Stomach (tissue), 9 donors: Measurements from ENCODE around the gene C20orf204. TPM values are rescaled to one million over a fixed set of nuclear protein-coding genes. Genes with fewer than 3 reads are reported as not detected.
"Not testable (repeated sequence)": the region's sequence is repeated elsewhere in the genome, so short reads cannot be mapped to it uniquely, and the experiment has no call there.

Experiments used
- DNase-seq, 2 donors: peaks; one replicate each; pipeline versions ENCODE4 v3.0.0 to v3.0.0-alpha.2; 2013 to 2019
- H3K27ac ChIP-seq, 5 donors: fragments of 200-600 bp in 4 of 5; sonication (generic) in 4 of 5; one replicate each; pipeline ENCODE4 v1.5.1; 2013 to 2019; ENCODE audit warnings: mild to moderate bottlenecking in 1 of 5, moderate library complexity in 1 of 5
- H3K27me3 ChIP-seq, 3 donors: fragments of 200-600 bp; sonication (generic); one replicate each; pipeline ENCODE4 v1.5.1; 2017 to 2019; ENCODE audit warnings: mixed run types in 1 of 3
- H3K36me3 ChIP-seq, 4 donors: fragments of 200-600 bp; sonication (generic); 1 replicate in 3 of 4; 2 replicates in 1 of 4; pipeline ENCODE4 v1.5.1; 2016 to 2019
- H3K4me1 ChIP-seq, 4 donors: fragments of 200-600 bp; sonication (generic); one replicate each; pipeline ENCODE4 v1.5.1; 2016 to 2019
- H3K4me3 ChIP-seq, 4 donors: fragments of 200-600 bp; sonication (generic) in 3 of 4; one replicate each; pipeline ENCODE4 v1.5.1; 2016 to 2019; ENCODE audit warnings: mild to moderate bottlenecking in 1 of 4
- H3K9me3 ChIP-seq, 4 donors: fragments of 200-600 bp; sonication (generic); one replicate each; pipeline ENCODE4 v1.5.1; 2016 to 2019
- EP300 ChIP-seq: sonication (generic); formaldehyde crosslinking; IDR thresholded peaks from one replicate; pipeline ENCODE4 v1.6.1; 2017; ENCODE audit warnings: antibody characterized with exemption
- POLR2A ChIP-seq, 4 donors: fragments of 450-650 bp; IDR thresholded peaks; one replicate each; pipeline ENCODE4 v1.6.1; 2016; ENCODE audit warnings: antibody characterized with exemption in 4 of 4, control low read depth in 2 of 4, mild to moderate bottlenecking in 1 of 4, moderate library complexity in 1 of 4
- POLR2AphosphoS5 ChIP-seq, 3 donors: sonication (generic); formaldehyde crosslinking; IDR thresholded peaks; one replicate each; pipeline ENCODE4 v1.6.1; 2016; ENCODE audit warnings: antibody characterized with exemption in 3 of 3
- WGBS, 5 donors: extraction: QIAGEN DNeasy Blood & Tissue Kit in 3 of 5; methylation state at CpG; one replicate each; pipeline versions ENCODE4 v1.1.5 to v1.1.7; 2013 to 2018; 5-methylcytosine and 5-hydroxymethylcytosine counted together
- intact Hi-C: fragments of 100-400 bp; cut with DNase I; formaldehyde crosslinking; loops from one replicate; pipeline ENCODE4 v1.15.1; 2023; ENCODE audit warnings: low total_unique reads
- polyA plus RNA-seq, 3 donors: library from polyadenylated mRNA; stranded (reverse); fragments of 200-250 nt; gene quantifications; one replicate each; pipeline ENCODE4 v1.2.3, GENCODE V29; 2013
- total RNA-seq, 5 donors: library from RNA; depleted of rRNA; stranded (reverse); fragments of >200 nt; gene quantifications; one replicate each; pipeline versions ENCODE4 v1.1.0 to v1.2.3, GENCODE V29; 2014 to 2016
- TF ChIP-seq, protein P1 (sequence below), 7 experiments: fragments of 450-650 bp in 4 of 7; fragments of 200-600 bp in 3 of 7; sonication (generic) in 3 of 7; IDR thresholded peaks; one replicate each; pipeline ENCODE4 v1.5.1; 2016 to 2019; ENCODE audit warnings: antibody characterized with exemption in 7 of 7, control low read depth in 2 of 7, mild to moderate bottlenecking in 1 of 7
- donor health status: healthy with polysubstance abuse.
- donor health status: Bipolar disorder and iron deficiency.
- donor health status: healthy.

Gene C20orf204
- total and polyA plus RNA-seq, 8 donors, result 0.62 to 3.4 (median 1.5) TPM; not detected in 4

DNA sequence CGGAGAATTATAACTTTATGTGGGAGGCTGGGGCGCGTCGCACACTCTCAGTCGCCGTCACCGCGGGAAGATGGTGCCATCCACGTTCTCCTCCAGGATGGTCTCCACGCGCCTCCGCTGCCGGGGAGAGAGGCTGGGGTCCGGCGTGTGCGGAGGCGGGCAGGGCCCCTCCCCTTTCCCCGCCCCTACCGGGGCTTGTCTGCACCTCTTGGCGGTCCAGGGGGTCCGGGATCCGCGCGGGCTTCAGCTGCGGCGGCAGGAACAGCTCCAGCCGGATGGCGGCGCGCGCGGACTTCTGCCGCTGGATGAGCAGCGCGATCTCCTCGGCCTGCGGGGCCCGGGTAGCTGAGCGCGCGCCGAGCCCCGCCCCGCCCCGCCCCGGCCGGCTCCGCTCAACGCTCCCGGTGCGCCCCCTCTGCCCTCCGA is 47.4 kb downstream of the C20orf204 start:
- TF ChIP-seq EP300, result no peak
- TF ChIP-seq POLR2AphosphoS5 (IDR thresholded peaks at IDR 0.05), result no peak
- TF ChIP-seq, protein P1, sequence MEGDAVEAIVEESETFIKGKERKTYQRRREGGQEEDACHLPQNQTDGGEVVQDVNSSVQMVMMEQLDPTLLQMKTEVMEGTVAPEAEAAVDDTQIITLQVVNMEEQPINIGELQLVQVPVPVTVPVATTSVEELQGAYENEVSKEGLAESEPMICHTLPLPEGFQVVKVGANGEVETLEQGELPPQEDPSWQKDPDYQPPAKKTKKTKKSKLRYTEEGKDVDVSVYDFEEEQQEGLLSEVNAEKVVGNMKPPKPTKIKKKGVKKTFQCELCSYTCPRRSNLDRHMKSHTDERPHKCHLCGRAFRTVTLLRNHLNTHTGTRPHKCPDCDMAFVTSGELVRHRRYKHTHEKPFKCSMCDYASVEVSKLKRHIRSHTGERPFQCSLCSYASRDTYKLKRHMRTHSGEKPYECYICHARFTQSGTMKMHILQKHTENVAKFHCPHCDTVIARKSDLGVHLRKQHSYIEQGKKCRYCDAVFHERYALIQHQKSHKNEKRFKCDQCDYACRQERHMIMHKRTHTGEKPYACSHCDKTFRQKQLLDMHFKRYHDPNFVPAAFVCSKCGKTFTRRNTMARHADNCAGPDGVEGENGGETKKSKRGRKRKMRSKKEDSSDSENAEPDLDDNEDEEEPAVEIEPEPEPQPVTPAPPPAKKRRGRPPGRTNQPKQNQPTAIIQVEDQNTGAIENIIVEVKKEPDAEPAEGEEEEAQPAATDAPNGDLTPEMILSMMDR (IDR thresholded peaks at IDR 0.05), result peak in 4 of 7 experiments; percentile 17 to 62 (median 52)
- peak overlapping the region; percentile 53 to 86 (median 64) for H3K4me3 ChIP-seq
- peaks cover 3 to 52% (median 31%) of the 10 kb centered on the region in 3 donors for H3K27me3 ChIP-seq
- H3K9me3 ChIP-seq, result peaks cover 0 to 5% (median 0%) of the 10 kb centered on the region in 4 donors
- H3K36me3 ChIP-seq, result no peaks in the 10 kb centered on the region
- 0 to 3% (median 1%) methylated on average over 6 to 52 of the region's 52 CpGs for WGBS, 5 donors
- H3K27ac ChIP-seq, result peak overlapping the region in 1 of 5 donors; percentile 13
- peak; percentile 73 to 94 for DNase-seq
- peaks cover 25 to 61% (median 52%) of the 10 kb centered on the region in 4 donors for H3K4me1 ChIP-seq
- intact Hi-C loops, result no loop called here

GRCh38 chr20:64083804-64084684 is 48.1 kb downstream of the C20orf204 start, which contains the start of gene LKAAEAR1:
LKAAEAR1 (minus strand) TSS chr20:64084398; CDS start chr20:64084219, 179 bp downstream.
- peaks cover 18 to 55% (median 46%) of the 10 kb centered on the region in 4 donors for H3K4me1 ChIP-seq
- H3K9me3 ChIP-seq, result peaks cover 0 to 5% (median 0%) of the 10 kb centered on the region in 4 donors
- no peaks in the 10 kb centered on the region for H3K36me3 ChIP-seq
- H3K27me3 ChIP-seq, result peaks cover 3 to 59% (median 31%) of the 10 kb centered on the region in 3 donors
- peak within 1 kb of the TSS in 1 of 5 donors; percentile 13 for H3K27ac ChIP-seq
- peak in 1 of 2 donors; percentile 58 for DNase-seq
- TF ChIP-seq, protein P1 (IDR thresholded peaks at IDR 0.05), result no peak
- TF ChIP-seq POLR2A (IDR thresholded peaks at IDR 0.05) (no peak), EP300 (no peak), POLR2AphosphoS5 (IDR thresholded peaks at IDR 0.05) (no peak)
- peak within 1 kb of the TSS; percentile 53 to 86 (median 64) for H3K4me3 ChIP-seq
- intact Hi-C loops, result no loop called here
- 2 to 12% (median 3%) methylated on average over 13 to 86 of the region's 86 CpGs for WGBS, 5 donors

DNA sequence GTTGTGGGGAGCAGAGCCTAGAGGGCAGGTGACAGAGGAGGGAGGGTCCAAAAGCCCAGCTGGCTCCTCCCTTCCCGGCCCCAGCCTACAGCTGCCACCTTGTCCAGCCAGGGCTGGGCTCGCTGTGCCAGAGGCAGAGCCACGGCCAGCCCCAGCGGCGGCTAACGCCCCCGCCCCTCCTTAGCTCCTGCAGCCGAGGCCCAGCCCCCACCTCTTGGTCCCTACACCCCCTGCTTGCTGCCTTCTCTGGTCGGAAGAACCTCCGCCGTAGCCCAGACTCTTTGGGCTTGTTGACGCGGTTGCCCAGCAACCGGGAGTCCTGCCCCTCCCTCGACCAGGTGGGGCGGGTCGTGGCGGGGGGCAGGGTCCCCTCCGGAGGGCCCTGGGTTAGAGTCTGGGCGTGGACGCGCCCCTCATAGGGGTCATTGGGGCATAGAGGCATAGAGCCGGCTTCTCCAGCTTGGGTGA is 48.7 kb downstream of the C20orf204 start:
- Histone ChIP-seq H3K4me1 (peaks cover 14 to 50% (median 41%) of the 10 kb centered on the region in 4 donors), H3K9me3 (peaks cover 0 to 5% (median 0%) of the 10 kb centered on the region in 4 donors), H3K27ac (no peak overlapping the region), H3K36me3 (no peaks in the 10 kb centered on the region), H3K4me3 (peak overlapping the region in 1 of 4 donors; percentile 75), H3K27me3 (peaks cover 3 to 66% (median 31%) of the 10 kb centered on the region in 3 donors)
- WGBS, 5 donors, result 5 to 14% (median 10%) methylated on average over 16 to 23 of the region's 23 CpGs
- DNase-seq, result no peak
- intact Hi-C loops, result no loop called here
- TF ChIP-seq, protein P1 (IDR thresholded peaks at IDR 0.05), result no peak
- TF ChIP-seq POLR2AphosphoS5 (IDR thresholded peaks at IDR 0.05), result no peak
- no peak for TF ChIP-seq EP300
- no peak for TF ChIP-seq POLR2A (IDR thresholded peaks at IDR 0.05)

- WGBS, 5 donors, result 76 to 90% (median 81%) methylated on average over 7 to 11 of the region's 11 CpGs
- Histone ChIP-seq H3K36me3 (no peaks in the 10 kb centered on the region), H3K4me1 (peaks cover 14 to 32% (median 31%) of the 10 kb centered on the region in 4 donors), H3K27ac (no peak overlapping the region), H3K9me3 (peaks cover 0 to 5% (median 0%) of the 10 kb centered on the region in 4 donors), H3K27me3 (peaks cover 3 to 68% (median 31%) of the 10 kb centered on the region in 3 donors), H3K4me3 (no peak overlapping the region)
- TF ChIP-seq EP300 (no peak), POLR2AphosphoS5 (IDR thresholded peaks at IDR 0.05) (no peak), POLR2A (IDR thresholded peaks at IDR 0.05) (no peak)
- TF ChIP-seq, protein P1 (IDR thresholded peaks at IDR 0.05), result no peak
- intact Hi-C loops, result no loop called here
- DNase-seq, result no peak
Measured at GRCh38 chr20:64086801-64087200, 50.8 kb downstream of the C20orf204 start.

GRCh38 chr20:64087226-64087825 is 51.3 kb downstream of the C20orf204 start:
- WGBS, 5 donors, result 94 to 99% (median 96%) methylated on average over 6 to 10 of the region's 36 CpGs
- H3K27ac ChIP-seq, intact Hi-C loops, DNase-seq, H3K36me3 ChIP-seq, H3K4me3 ChIP-seq, H3K9me3 ChIP-seq: not testable (repeated sequence)
- Histone ChIP-seq H3K27me3 (peaks cover 3 to 64% (median 31%) of the 10 kb centered on the region in 3 donors), H3K4me1 (peaks cover 14 to 26% (median 25%) of the 10 kb centered on the region in 4 donors)

DNA sequence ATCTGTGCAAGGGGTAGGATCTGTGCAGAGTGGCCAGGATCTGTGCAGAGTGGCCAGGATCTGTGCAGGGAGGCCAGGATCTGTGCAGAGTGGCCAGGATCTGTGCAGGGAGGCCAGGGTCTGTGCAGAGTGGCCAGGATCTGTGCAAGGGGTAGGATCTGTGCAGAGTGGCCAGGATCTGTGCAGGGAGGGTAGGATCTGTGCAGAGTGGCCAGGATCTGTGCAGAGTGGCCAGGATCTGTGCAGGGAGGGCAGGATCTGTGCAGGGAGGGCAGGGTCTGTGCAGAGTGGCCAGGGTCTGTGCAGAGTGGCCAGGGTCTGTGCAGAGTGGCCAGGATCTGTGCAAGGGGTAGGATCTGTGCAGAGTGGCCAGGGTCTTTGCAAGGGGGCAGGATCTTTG is 52.6 kb downstream of the C20orf204 start:
- H3K36me3 ChIP-seq, DNase-seq, H3K9me3 ChIP-seq, H3K4me3 ChIP-seq, H3K27ac ChIP-seq, intact Hi-C loops: not testable (repeated sequence)
- Histone ChIP-seq H3K4me1 (peaks cover 7 to 14% (median 14%) of the 10 kb centered on the region in 4 donors), H3K27me3 (peaks cover 3 to 61% (median 33%) of the 10 kb centered on the region in 3 donors)
